GM18868 (cell line): ENCODE data around the gene OR4E2.
"Not testable (repeated sequence)": the region's sequence is repeated elsewhere in the genome, so short reads cannot be mapped to it uniquely, and the experiment has no call there.

ENCODE experiments used
- ATAC-seq: cut with Tn5 transposase; IDR thresholded peaks from one replicate; pipeline ENCODE4 v1.9.1; 2021; ENCODE audit warnings: mild to moderate bottlenecking, moderate library complexity; ENCODE audit not compliant: unreplicated experiment

The OR4E2 gene, protein sequence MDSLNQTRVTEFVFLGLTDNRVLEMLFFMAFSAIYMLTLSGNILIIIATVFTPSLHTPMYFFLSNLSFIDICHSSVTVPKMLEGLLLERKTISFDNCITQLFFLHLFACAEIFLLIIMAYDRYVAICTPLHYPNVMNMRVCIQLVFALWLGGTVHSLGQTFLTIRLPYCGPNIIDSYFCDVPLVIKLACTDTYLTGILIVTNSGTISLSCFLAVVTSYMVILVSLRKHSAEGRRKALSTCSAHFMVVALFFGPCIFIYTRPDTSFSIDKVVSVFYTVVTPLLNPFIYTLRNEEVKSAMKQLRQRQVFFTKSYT

DNA sequence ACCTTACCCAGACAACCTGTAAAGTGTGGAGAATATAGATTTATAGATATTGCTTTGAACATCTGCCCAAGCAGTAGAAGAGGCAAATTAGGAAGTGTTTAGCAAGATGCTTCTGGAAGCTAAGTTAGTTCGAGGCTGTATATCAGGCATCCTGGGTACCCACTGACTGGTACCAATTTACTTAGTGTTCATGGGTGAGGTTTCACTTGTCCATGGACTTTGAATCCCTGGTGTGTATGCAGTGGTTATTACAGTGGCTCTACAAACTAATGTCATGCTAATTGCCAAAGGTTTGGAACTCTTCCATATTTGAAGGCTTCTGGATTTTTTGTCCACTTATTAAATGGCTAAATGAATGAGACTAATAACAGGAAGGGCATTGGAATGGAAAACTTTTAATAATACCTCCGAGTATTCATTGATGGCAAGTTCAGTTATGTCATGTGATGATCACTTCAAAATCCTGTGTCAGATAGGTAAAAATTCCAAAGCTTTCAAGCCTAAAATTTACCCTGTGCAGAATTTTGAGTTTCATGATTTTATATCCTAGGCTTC lies at the start of gene OR4E2:
Gene OR4E2 (plus strand): TSS at position 505 of the 555 bp plus-strand sequence. CDS start 11,248 bp downstream, outside the sequence.
- ATAC-seq: no peak

DNA sequence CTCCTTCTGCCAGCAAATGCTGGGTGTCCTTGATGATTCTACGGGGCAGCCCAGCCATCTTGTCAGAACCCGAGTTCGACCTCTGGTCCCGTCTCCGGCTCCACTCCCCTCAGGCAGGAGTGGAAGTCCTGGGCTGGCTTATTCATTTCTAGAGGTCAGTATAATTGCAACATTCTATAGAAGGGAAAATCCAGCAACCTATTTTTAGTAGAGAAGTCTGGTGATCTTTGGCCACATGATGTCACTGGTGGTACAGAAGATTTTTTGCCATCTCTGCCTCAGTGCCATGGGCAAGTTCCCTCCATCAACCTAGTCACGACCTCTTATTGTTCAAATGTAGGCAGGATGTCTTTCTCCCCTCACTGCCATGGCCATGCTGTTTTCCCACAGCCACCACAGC lies 41.3 kb upstream of the OR4E2 start:
- peak; percentile 63 for ATAC-seq

DNA sequence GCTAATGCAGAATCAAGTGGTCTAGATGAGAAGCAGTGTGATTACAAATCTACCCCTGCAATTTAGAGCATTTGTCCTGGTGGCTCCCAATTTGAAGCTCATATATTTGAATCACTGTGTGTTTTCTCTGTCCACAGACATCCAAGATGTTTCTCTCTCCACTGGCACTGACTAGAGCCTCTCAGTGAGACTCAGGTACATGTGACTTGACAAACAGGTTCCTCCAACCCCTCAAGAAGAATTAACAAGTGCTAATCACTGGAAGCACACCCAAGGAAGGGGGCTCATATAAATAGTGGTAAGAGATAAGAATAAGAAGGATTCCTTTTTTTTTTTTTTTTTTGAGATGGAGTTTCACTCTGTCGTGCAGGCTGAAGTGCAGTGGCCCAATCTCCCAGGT lies 39.4 kb upstream of the OR4E2 start:
- no peak for ATAC-seq

DNA sequence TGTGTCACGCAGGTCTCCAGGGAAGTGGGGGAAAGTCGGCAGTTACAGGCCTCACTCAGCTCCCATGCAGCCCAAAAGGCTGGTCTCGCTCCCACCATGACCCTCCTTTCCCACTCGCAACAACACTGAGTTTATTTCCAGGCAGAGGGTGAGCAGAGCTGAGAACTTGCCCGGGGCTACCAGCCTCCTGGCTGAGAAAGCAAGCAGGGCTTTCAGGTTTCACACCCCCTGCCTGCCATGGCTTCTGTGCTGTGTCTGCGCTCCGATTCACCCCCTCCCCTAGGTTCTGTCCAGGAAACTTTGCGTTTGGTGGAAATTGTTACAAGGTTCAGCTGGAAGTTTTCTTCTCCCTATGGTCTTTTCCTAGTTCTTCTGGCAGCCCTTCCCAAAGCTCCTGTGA lies 36.0 kb upstream of the OR4E2 start:
- ATAC-seq: no peak

DNA sequence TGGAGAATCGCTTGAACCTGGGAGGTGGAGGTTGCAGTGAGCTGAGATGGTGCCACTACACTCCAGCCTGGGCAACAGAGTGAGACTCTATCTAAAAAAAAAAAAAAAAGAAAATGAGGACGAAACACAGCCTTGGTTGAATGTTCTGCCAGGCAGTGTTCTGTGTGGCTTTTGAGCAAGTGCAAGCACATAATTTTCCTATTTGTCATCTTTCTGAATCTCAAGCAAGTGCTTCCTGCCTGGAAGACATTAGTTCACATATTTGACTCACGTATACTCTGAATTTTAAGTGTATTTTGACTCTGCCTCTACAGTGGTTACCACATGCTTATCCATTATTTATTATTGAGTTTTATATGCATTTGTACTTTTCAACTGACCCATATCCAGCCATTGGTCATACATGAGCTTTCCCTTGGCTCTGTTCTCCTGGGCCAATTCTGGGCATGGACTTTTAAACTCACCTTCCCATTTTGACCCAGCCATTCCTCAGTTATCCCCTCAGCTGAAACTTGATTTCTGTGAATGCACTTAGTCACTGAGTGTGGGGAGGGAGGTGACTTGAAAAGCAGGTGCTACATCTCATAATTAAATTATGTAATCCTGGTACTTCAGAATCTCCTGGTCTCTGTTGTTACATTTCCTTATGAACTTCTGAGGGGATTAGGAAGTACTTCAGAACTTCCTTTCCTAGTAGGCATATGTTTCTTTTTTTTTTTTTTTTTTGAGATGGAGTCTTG lies 27.0 kb upstream of the OR4E2 start:
- ATAC-seq: no peak

DNA sequence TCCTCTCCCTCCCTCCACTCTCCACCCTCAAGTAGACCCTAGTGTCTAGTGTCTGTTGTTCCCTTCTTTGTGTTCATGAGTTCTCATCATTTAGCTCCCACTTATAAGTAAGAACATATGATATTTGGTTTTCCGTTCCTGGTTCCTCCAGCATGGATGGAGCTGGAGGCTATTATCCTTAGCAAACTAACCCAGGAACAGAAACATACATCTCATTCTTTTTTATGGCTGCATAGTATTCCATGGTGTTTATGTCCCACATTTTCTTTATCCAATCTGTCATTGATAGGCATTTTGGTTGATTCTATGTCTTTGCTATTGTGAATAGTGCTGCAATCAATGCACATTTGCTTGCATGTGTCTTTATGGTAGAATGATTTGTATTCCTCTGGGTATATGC lies 23.1 kb upstream of the OR4E2 start:
- ATAC-seq: not testable (repeated sequence)

DNA sequence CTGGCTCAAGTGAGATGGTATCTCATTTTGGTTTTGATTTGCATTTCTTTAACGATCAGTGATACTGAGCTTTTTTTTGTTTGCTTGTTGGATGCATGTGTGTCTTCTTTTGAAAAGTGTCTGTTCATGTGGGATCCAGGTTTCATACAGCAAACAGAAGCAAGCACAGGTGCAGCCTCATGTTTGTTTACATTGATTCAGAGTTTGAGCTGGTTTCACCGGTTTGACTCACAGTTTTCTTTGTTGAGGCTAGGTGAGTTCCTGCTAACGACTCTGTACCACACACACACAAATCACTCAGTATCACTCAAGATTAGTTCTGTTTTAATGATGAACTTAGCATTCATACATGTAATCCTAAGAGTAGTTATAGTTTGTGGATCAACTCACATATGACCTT lies 22.6 kb upstream of the OR4E2 start:
- ATAC-seq: peak; percentile 90

DNA sequence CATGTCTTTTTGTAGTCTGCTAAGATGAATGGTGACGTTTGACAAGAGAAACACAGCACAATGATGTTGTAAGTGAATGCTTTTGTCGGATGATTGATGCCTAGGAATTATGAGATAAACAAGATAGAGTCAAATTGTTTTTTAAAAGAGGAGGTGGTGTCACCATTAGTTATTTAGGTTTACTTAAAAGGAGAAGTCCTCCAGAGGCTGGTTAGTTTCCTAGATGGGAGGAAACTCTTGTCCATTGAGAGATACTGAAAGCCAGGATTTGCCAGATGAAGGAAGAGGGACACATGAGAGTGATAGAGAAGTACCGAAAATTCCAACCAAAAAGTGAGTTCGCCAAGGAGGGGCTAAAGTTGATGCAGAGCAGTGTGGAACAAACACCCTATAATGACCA lies 18.8 kb upstream of the OR4E2 start, which contains the start of gene OR10G2:
Gene OR10G2 (minus strand): TSS at position 101 of the 400 bp plus-strand sequence. CDS start 98 bp downstream, at position 3.
- ATAC-seq: no peak

DNA sequence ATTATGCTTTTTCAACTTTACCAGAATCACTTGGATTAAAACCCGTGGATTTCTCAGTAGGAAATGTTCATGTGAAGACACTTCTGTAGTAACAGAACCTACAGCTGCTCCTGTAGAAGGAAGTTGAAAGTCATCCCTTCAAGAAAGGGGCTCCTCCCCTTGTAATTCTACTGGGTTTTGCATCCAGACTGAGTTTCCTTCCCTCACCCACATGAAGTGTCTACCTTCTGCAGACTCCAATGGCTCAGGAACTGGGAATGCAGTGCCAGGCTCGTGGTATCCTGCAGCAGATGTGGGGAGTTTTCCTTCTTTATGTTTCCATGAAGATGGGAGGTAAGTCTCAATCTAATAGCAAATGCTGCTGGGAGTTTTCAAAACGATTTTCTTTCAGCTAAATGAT lies 11.0 kb upstream of the OR4E2 start:
- ATAC-seq: no peak

DNA sequence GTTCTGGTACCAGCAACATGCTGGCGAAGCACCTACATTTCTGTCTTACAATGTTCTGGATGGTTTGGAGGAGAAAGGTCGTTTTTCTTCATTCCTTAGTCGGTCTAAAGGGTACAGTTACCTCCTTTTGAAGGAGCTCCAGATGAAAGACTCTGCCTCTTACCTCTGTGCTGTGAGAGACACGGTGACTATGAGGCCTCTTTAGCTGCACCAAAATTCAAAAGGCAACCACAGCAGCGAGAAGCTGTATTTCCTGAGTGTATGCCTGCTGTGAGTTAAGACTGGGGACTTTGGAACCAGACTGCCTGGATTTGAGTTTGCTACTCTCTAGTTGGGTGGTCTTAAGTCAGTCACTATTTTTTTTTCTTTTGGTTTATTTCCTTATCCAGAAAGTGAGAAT lies 10.2 kb upstream of the OR4E2 start:
- no peak for ATAC-seq

DNA sequence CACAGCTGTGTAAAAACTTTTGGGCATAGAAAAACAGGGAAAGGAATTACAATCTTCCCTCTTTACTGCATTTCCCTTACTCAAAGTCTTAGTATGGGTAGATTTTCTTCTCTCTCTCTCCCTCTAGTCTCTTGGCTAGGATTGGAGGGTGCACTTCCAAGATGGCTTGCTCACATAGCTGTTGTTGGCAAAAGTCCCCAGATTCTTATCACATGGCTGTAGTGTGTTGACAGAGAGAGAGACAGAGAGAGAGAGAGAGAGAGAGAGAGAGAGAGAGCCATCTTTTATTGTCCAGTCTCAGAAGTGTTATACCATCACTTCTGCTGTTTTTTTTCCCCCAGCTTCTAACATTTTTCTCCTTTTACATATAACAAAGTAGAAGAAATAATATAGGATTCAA lies 6.3 kb upstream of the OR4E2 start:
- no peak for ATAC-seq

DNA sequence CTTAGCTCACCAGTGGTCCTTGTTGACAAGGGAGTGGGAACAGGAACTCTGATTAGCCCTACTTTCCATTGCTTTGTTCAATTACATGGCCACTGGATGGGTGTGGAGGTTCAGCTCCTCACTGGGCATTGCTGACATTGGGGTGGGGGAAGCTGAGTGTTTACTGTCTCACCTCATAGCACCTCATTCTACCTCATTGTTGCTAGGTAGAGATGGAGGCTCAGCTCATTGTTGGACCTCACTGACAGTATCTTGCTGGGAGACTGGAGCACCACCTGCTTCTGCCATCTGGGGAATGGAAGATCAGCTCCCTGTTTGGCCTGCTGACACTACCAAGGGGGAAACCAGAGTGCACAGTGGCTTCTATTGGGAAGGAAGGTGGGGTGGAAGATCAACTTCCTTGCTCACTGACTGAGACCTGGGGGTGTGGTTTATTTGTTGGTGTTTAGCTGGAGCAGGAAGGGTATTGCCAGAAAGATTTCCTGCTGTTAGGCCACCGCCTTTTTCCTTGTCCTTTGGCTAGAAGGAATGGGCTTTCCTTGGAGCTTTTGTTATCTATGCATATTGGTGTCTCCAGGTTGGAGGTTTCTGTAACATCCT lies 1.3 kb upstream of the OR4E2 start:
- ATAC-seq: no peak

DNA sequence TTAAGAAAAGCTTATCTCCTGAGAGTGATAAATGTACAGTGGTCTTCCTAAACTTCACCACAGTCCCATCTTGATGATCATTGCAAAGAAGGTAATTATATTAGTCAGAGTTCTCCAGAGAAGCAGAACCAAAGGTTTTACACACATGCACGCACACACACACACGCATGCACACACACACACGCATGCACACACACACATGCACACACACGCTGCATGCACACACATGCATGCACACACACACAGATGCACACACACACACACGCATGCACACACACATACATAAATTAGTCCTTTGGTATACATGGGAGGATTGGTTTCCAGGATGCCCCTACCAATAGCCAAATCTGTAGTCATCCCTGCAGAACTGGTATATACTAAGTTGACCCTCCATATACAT lies 580 bp downstream of the OR4E2 start:
- no peak for ATAC-seq

DNA sequence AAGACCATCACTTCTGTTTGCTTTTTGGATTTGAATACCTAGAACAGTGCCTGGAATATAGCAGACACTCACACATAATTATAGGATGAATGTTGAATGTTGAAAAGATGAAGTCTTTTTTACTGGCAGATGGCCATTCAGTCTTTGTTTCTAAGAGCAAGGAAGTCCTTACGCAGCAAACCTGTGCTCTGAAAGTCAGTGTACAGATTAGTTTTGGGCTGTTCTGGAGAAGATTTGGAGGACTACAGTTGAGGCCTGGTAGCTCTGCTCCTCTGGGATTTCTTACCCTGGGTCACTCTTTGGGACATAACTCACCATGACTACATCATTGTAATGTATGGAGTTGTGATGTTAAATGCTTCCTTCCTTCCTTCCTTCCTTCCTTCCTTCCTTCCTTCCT lies 3.3 kb downstream of the OR4E2 start:
- ATAC-seq: no peak

DNA sequence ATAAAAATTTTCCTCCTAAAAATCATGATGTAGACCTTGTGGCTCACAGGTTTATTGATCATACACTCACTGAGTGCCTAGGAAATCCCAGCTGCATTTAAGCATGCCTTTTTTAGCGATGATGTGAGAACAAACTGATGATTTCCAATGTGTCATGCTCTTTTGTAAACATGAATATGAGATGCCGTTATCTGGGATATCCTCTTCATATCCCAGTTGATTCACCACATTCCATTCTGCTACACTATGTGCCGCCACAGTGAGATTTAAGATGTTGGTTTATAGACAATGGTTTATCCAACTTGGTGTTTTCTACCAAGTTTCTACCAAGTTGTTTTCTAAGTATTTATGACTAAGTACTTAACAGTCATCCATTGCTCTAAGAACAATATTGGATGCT lies 14.7 kb downstream of the OR4E2 start:
- no peak for ATAC-seq

DNA sequence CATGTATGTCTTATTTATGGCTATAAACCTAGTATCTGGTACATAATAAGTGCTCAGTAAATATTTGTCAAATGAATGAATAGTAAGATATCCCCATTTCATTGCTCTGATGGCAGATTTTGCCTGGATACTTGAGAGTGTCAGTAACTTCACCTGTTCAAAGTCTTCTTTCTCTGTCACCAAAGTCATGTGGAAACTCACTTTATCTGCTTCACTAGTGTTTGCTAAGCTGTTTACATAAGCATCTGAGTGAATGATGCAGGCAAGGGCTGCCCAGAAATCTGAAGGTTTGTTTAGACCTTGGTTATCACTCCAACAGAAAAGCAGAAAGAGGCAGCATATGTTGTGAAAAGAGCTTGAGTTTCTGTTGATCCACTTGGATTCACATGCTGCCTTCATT lies 15.6 kb downstream of the OR4E2 start:
- ATAC-seq: no peak

DNA sequence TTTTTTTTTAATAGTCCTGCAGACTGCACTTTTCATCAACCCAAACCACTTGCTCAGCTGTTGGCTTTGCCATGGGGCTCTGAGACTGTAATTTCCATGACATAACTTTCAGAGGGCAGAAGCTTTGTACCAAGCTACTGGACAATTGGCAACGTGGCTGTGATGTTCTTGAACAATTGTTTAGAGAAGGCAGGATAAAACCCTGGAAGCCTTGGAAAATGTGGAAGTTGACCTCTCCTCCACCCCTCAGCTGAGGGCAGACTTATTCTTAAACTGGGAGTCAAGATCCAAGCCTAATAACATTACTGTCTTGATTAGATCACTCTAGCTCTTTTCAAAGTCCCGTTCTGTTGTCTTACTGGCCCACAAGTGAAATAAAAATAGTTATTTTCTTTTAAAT lies 17.7 kb downstream of the OR4E2 start:
- no peak for ATAC-seq

DNA sequence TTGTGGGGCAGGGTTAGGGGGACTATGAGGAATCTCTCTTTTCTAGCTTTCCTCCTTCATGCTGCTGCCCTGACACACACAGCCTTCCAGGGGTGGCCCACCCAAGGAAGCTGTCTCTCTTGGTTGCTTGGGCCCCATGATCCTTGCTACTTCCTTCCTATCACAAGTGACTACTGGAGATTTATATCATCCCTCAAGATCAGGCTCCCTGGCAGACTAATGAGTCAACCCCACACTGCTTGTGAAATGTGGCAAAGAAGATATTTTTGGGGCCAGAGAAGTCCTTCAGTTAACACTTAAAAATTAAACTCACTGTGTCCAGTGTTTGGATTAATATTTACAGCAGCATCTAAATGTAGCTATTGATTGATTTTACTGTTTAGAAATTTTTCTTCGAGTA lies 18.5 kb downstream of the OR4E2 start:
- ATAC-seq: no peak

DNA sequence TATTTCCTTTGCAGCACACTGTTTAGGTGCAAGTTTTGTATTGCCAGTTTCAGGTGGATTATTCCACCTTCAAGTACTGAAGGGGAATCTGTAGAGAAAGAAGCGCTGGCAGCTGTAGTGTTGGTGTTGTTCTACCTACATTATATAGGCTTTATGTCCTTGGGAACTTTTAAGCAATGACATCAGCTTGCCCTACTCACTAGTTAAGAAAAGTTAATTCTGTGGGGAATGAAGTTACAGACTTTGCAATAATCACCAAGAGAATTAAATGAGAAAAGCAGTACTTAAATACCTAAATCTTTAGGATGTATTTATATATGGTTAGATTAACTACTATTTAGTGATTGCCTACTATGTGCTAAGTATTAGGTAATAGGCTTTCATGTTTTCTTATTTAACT lies 20.1 kb downstream of the OR4E2 start, which contains the start of gene OR4E1:
Gene OR4E1 (minus strand): TSS at position 101 of the 400 bp plus-strand sequence. CDS start 2,883 bp downstream, outside the sequence.
- no peak for ATAC-seq

DNA sequence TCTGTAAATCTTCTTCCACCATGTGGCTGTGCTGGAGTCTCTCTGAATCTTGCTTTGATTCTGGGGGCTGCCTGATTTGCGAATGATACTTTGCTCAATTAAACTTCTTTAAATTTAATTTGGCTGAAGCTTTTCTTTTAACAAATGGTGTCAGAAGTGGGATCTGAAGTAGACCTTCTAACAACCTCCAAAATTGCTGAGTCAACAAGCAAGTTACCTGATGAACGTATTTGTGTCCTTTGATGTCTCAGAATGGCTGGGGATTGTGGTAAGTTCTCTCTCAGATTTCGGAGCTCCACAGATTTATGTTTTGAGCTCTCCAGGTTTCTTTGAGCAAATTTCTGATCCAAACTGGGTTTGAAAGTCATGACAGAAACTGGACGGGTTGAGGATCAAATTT lies 21.9 kb downstream of the OR4E2 start:
- ATAC-seq: no peak

DNA sequence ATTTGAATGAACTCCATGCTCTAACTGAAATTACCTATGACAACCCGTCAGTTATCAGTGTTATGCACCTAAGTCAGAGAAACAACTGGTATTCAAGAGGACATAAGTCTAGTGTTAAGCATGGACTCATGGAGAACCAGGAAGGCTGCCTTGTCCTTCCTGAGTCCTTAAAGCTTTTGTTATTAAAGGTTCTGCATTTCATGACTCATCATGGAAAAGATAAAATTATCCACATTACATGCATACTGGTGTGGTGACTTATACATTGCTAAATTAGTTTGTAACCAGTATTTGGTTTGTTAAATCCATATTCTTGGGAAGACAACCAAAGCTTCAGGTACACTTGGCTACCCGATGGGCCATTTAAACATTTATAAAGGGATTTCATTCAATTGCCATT lies 26.4 kb downstream of the OR4E2 start:
- ATAC-seq: no peak

DNA sequence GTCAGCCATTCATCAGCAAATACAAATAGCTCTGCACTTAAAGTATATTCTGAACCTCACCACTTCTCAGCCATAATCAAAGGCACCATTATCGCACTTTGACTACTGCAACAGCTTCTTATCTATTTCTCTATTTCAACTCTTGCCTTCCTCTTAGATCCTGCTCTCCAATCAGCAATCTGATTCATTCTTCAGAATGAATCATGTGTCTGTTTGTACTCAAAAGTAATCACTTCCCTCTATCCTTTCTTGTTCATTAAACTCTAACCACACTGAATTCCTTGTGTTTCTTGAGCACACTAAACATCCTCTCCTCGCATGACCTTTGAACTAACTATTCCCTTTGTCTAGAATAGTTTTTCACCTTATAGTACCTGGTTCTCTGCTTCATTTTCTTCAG lies 32.8 kb downstream of the OR4E2 start:
- no peak for ATAC-seq
